Small intestine (tissue), 7 donors: Measurements from ENCODE around the gene LPIN3. TPM values are rescaled to one million over a fixed set of nuclear protein-coding genes. Genes with fewer than 3 reads are reported as not detected.

Experiments
- DNase-seq, 2 donors: peaks; one replicate each; pipeline versions ENCODE4 v3.0.0 to v3.0.0-alpha.2; 2013
- FAIRE-seq: peaks from 2 replicates; lab custom pipeline; 2012; peaks lifted over from hg19 to GRCh38; lab: Jason Lieb, UNC
- H3K27ac ChIP-seq, 3 donors: one replicate each; pipeline ENCODE4 v1.5.1; 2013; ENCODE audit warnings: low read length in 2 of 3, mild to moderate bottlenecking in 2 of 3, control low read depth in 1 of 3, inconsistent platforms in 1 of 3, low read depth in 1 of 3, moderate library complexity in 1 of 3
- H3K27me3 ChIP-seq, 3 donors: one replicate each; pipeline ENCODE4 v1.6.1; 2013; ENCODE audit warnings: low read length in 3 of 3, inconsistent platforms in 1 of 3; ENCODE audit not compliant: control insufficient read depth in 3 of 3, insufficient read depth in 3 of 3
- H3K36me3 ChIP-seq, 3 donors: one replicate each; pipeline ENCODE4 v1.6.1; 2013; ENCODE audit warnings: low read length in 3 of 3, inconsistent platforms in 1 of 3, low read depth in 1 of 3, mild to moderate bottlenecking in 1 of 3, moderate library complexity in 1 of 3; ENCODE audit not compliant: control insufficient read depth in 3 of 3, insufficient read depth in 2 of 3
- H3K4me1 ChIP-seq, 3 donors: one replicate each; pipeline ENCODE4 v1.6.1; 2013; ENCODE audit warnings: low read length in 2 of 3, inconsistent platforms in 1 of 3, low read depth in 1 of 3, mild to moderate bottlenecking in 1 of 3, moderate library complexity in 1 of 3; ENCODE audit not compliant: control insufficient read depth in 3 of 3, insufficient read depth in 2 of 3
- H3K4me3 ChIP-seq, 3 donors: one replicate each; pipeline ENCODE4 v1.5.1; 2013; ENCODE audit warnings: low read length in 3 of 3, control low read depth in 1 of 3, inconsistent platforms in 1 of 3, low read depth in 1 of 3, mild to moderate bottlenecking in 1 of 3, moderate library complexity in 1 of 3
- H3K9me3 ChIP-seq, 2 donors: one replicate each; pipeline ENCODE4 v1.6.1; 2013; ENCODE audit warnings: low read depth in 1 of 2, low read length in 1 of 2; ENCODE audit not compliant: control insufficient read depth in 2 of 2, insufficient read depth in 1 of 2
- WGBS, 3 donors: extraction: QIAGEN DNeasy Blood & Tissue Kit; methylation state at CpG; one replicate each; pipeline ENCODE4 v1.1.7; 2013; 5-methylcytosine and 5-hydroxymethylcytosine counted together
- polyA plus RNA-seq, 4 donors: library from polyadenylated mRNA; stranded (reverse) in 3 of 4; unstranded in 1 of 4; fragments of 200-250 nt in 3 of 4; fragments of 120-200 nt in 1 of 4; gene quantifications; one replicate each; pipeline versions ENCODE4 v1.2.1 to v1.2.3, GENCODE V29; 2013
- donor health status: healthy with polysubstance abuse.
- donor health status: control.
- donor health status: control.
- donor health status: Bipolar disorder and iron deficiency.
- donor health status: healthy.

Gene LPIN3
- polyA plus RNA-seq, 4 donors, result 39.9 to 130 (median 57.2) TPM

GRCh38 chr20:41376349-41376748, 35.7 kb downstream of the LPIN3 start:
- Histone ChIP-seq H3K9me3 (peaks cover 0 to 10% of the 10 kb centered on the region in 2 donors), H3K36me3 (no peaks in the 10 kb centered on the region), H3K4me3 (no peak overlapping the region), H3K27ac (no peak overlapping the region), H3K4me1 (no peaks in the 10 kb centered on the region), H3K27me3 (peaks cover 0 to 7% (median 0%) of the 10 kb centered on the region in 3 donors)
- 88 to 93% (median 88%) methylated on average over 5 of the region's 5 CpGs for WGBS, 3 donors
- FAIRE-seq (no peak), DNase-seq (no peak)

- Histone ChIP-seq H3K4me1 (no peaks in the 10 kb centered on the region), H3K4me3 (no peak overlapping the region), H3K36me3 (no peaks in the 10 kb centered on the region), H3K9me3 (peaks cover 0 to 3% of the 10 kb centered on the region in 2 donors), H3K27me3 (peaks cover 0 to 7% (median 0%) of the 10 kb centered on the region in 3 donors), H3K27ac (no peak overlapping the region)
- DNase-seq (no peak), FAIRE-seq (no peak)
- WGBS, 3 donors, result 47 to 70% (median 61%) methylated on average over 6 of the region's 6 CpGs
Measured at GRCh38 chr20:41377275-41377674, 36.7 kb downstream of the LPIN3 start.

- no peak for DNase-seq
Measured at GRCh38 chr20:41379551-41379950, 38.9 kb downstream of the LPIN3 start.

GRCh38 chr20:41380551-41381193, 40.1 kb downstream of the LPIN3 start:
- Histone ChIP-seq H3K36me3 (no peaks in the 10 kb centered on the region), H3K9me3 (no peaks in the 10 kb centered on the region), H3K4me3 (no peak overlapping the region), H3K27ac (no peak overlapping the region), H3K27me3 (peaks cover 0 to 4% (median 0%) of the 10 kb centered on the region in 3 donors), H3K4me1 (no peaks in the 10 kb centered on the region)
- 68 to 79% (median 76%) methylated on average over 12 of the region's 12 CpGs for WGBS, 3 donors
- DNase-seq, result no peak
- no peak for FAIRE-seq

More at GRCh38 chr20:41379551-41379950, 38.9 kb downstream of the LPIN3 start:
- Histone ChIP-seq H3K27me3 (peaks cover 0 to 7% (median 0%) of the 10 kb centered on the region in 3 donors), H3K36me3 (no peaks in the 10 kb centered on the region), H3K4me3 (no peak overlapping the region), H3K27ac (no peak overlapping the region), H3K4me1 (no peaks in the 10 kb centered on the region), H3K9me3 (no peaks in the 10 kb centered on the region)
- 63 to 78% (median 77%) methylated on average over 2 of the region's 2 CpGs for WGBS, 3 donors
- FAIRE-seq, result no peak

- H3K9me3 ChIP-seq, result no peaks in the 10 kb centered on the region
- no peaks in the 10 kb centered on the region for H3K27me3 ChIP-seq
- no peaks in the 10 kb centered on the region for H3K4me1 ChIP-seq
- H3K36me3 ChIP-seq, result no peaks in the 10 kb centered on the region
- 65 to 83% (median 80%) methylated on average over 7 of the region's 7 CpGs for WGBS, 3 donors
- DNase-seq (no peak), FAIRE-seq (no peak)
- H3K27ac ChIP-seq, result no peak overlapping the region
- H3K4me3 ChIP-seq, result no peak overlapping the region
Measured at GRCh38 chr20:41382791-41383305, 42.2 kb downstream of the LPIN3 start.

- 70 to 92% (median 82%) methylated on average over 14 of the region's 14 CpGs for WGBS, 3 donors
- H3K36me3 ChIP-seq, result no peaks in the 10 kb centered on the region
- H3K4me3 ChIP-seq, result no peak overlapping the region
- no peaks in the 10 kb centered on the region for H3K9me3 ChIP-seq
- FAIRE-seq, result no peak
- no peaks in the 10 kb centered on the region for H3K4me1 ChIP-seq
- no peaks in the 10 kb centered on the region for H3K27me3 ChIP-seq
- no peak for DNase-seq
- H3K27ac ChIP-seq, result no peak overlapping the region
Measured at GRCh38 chr20:41386502-41387427, 46.1 kb downstream of the LPIN3 start.

GRCh38 chr20:41387444-41387851, 46.8 kb downstream of the LPIN3 start:
- no peaks in the 10 kb centered on the region for H3K4me1 ChIP-seq
- WGBS, 3 donors, result 48 to 69% (median 58%) methylated on average over 9 of the region's 9 CpGs
- no peaks in the 10 kb centered on the region for H3K27me3 ChIP-seq
- no peak for DNase-seq
- no peak overlapping the region for H3K4me3 ChIP-seq
- H3K27ac ChIP-seq, result no peak overlapping the region
- no peaks in the 10 kb centered on the region for H3K36me3 ChIP-seq
- FAIRE-seq, result no peak
- no peaks in the 10 kb centered on the region for H3K9me3 ChIP-seq

GRCh38 chr20:41390889-41391288, 50.3 kb downstream of the LPIN3 start:
- Histone ChIP-seq H3K4me3 (no peak overlapping the region), H3K9me3 (no peaks in the 10 kb centered on the region), H3K36me3 (no peaks in the 10 kb centered on the region), H3K27ac (no peak overlapping the region), H3K4me1 (no peaks in the 10 kb centered on the region), H3K27me3 (no peaks in the 10 kb centered on the region)
- WGBS, 3 donors, result 95 to 98% (median 97%) methylated on average over 3 of the region's 3 CpGs
- FAIRE-seq (no peak), DNase-seq (no peak)
